ENCODE measurements around the gene GAP43. TPM values are rescaled to one million over a fixed set of nuclear protein-coding genes. Genes with fewer than 3 reads are reported as not detected.

Gene GAP43
- total RNA-seq, 1 donor from 2014 or later: 17.4 TPM

DNA sequence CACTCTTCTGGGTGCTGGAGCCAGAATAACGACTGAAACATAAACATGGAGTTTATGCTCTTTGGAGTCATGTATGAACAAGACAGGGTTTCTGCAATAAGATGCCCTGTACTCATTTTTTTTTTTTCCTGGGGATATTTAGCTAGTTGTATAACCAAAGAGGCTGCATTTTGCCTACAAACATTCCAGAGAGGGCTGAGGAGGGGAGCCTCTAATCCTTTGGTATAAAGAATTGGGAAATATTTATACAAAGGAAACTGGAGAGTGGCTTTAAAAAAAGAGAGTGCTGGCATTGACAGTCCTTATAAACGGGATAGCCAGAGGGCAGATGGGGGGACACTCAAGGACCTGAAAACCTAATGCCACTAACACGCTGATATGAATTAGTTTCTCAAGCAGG, 32.4 kb upstream of the GAP43 start:
- Histone ChIP-seq H3K79me2 (ENCODE audit: insufficient read depth, low read length) (no peaks in the 10 kb centered on the region), H3K36me3 (ENCODE audit: insufficient read depth, low read length) (no peaks in the 10 kb centered on the region), H3K27me3 (ENCODE audit: insufficient read depth, low read length) (no peaks in the 10 kb centered on the region), H3K9me3 (ENCODE audit: insufficient read depth, low read depth, low read length) (no peaks in the 10 kb centered on the region), H3K27ac (ENCODE audit: low read depth, low read length) (no peak overlapping the region), H3K9ac (ENCODE audit: low read length) (no peak overlapping the region), H3K4me3 (ENCODE audit: insufficient read depth, low read depth, low read length) (no peak overlapping the region), H3K4me1 (ENCODE audit: insufficient read depth, low read length) (no peaks in the 10 kb centered on the region), H4K20me1 (ENCODE audit: insufficient read depth, low read length) (no peaks in the 10 kb centered on the region), H3K4me2 (ENCODE audit: low read length) (no peak overlapping the region), H2AFZ (ENCODE audit: low read depth, low read length) (no peak overlapping the region)
- Mint-ChIP-seq H3K27me3 (ENCODE audit: low read depth, unreplicated experiment) (peaks cover 11% of the 10 kb centered on the region), H3K4me3 (ENCODE audit: unreplicated experiment) (no peak overlapping the region), H3K9me3 (ENCODE audit: unreplicated experiment) (peaks cover 13% of the 10 kb centered on the region), H3K4me1 (ENCODE audit: low read depth, unreplicated experiment) (peaks cover 2% of the 10 kb centered on the region), H3K27ac (ENCODE audit: unreplicated experiment) (no peak overlapping the region), H3K36me3 (ENCODE audit: low read depth, unreplicated experiment) (peaks cover 2% of the 10 kb centered on the region)
- no peak for FAIRE-seq
- TF ChIP-seq, protein P1, sequence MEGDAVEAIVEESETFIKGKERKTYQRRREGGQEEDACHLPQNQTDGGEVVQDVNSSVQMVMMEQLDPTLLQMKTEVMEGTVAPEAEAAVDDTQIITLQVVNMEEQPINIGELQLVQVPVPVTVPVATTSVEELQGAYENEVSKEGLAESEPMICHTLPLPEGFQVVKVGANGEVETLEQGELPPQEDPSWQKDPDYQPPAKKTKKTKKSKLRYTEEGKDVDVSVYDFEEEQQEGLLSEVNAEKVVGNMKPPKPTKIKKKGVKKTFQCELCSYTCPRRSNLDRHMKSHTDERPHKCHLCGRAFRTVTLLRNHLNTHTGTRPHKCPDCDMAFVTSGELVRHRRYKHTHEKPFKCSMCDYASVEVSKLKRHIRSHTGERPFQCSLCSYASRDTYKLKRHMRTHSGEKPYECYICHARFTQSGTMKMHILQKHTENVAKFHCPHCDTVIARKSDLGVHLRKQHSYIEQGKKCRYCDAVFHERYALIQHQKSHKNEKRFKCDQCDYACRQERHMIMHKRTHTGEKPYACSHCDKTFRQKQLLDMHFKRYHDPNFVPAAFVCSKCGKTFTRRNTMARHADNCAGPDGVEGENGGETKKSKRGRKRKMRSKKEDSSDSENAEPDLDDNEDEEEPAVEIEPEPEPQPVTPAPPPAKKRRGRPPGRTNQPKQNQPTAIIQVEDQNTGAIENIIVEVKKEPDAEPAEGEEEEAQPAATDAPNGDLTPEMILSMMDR (IDR thresholded peaks at IDR 0.05; ENCODE audit: insufficient read depth, low read depth, low read length): no peak
- no peak for TF ChIP-seq EZH2 (IDR thresholded peaks at IDR 0.05; ENCODE audit: insufficient read depth, low read length)
- no peak for DNase-seq (ENCODE audit: low read depth)

DNA sequence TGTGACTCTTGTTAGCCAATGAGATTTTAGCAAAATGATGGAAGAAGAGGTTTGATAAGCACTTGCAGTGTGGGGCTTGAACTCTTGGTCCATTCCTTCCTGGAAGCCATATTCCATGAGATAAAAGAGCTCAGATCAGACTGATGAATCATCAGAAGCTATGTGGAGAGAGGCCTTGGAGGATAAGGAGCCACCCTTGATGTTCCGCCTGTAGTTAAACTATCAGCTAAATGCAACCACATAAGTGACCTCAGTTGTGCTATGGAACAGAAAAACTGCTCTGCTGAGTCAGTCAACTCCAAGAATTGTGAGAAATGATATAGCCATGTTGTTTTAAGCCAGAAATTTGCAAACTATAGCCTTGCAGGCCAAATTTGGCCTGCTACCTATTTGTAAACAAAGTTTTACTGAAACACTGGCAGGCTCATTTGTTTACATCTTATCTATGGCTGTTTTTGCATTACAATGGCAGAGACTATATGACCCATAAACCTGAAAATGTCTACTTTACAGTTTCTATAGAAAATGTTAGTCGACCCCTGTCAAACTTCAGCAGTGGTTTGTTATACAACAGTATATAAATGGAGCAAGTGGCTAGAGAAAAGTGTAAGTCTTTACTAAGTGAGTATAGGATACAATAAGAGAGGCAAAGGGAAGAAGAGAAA, 27.6 kb upstream of the GAP43 start:
- TF ChIP-seq, protein P1 (IDR thresholded peaks at IDR 0.05; ENCODE audit: insufficient read depth, low read depth, low read length): no peak
- no peak for TF ChIP-seq EZH2 (IDR thresholded peaks at IDR 0.05; ENCODE audit: insufficient read depth, low read length)

DNA sequence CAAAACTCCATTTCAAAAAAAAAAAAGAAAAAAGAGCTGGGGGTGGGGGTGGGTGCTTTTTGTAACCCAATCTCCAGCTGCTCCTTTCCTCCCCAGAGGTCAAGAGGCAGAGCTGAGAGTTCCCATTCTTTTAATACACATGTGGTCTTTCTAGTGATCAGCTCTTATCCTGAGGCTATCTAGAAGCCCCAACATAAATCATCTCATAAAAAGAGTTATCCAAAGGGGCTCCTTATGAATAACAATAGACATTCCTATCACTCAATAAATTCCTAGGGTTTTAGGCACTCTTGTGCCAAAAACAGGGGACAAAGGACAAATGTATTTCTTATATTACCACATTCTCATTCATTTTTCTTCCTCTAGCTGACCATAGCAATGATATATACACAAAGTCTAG, 25.1 kb upstream of the GAP43 start:
- DNase-seq (ENCODE audit: low read depth) (no peak), FAIRE-seq (no peak)
- no peaks in the 10 kb centered on the region for H3K36me3 Mint-ChIP-seq (ENCODE audit: low read depth, unreplicated experiment)
- peaks cover 6% of the 10 kb centered on the region for H3K4me1 Mint-ChIP-seq (ENCODE audit: low read depth, unreplicated experiment)
- Histone ChIP-seq H3K36me3 (ENCODE audit: insufficient read depth, low read length) (no peaks in the 10 kb centered on the region), H2AFZ (ENCODE audit: low read depth, low read length) (no peak overlapping the region), H3K4me2 (ENCODE audit: low read length) (no peak overlapping the region), H3K4me3 (ENCODE audit: insufficient read depth, low read depth, low read length) (no peak overlapping the region), H3K9ac (ENCODE audit: low read length) (no peak overlapping the region), H4K20me1 (ENCODE audit: insufficient read depth, low read length) (no peaks in the 10 kb centered on the region), H3K27me3 (ENCODE audit: insufficient read depth, low read length) (no peaks in the 10 kb centered on the region), H3K27ac (ENCODE audit: low read depth, low read length) (no peak overlapping the region), H3K79me2 (ENCODE audit: insufficient read depth, low read length) (no peaks in the 10 kb centered on the region), H3K9me3 (ENCODE audit: insufficient read depth, low read depth, low read length) (no peaks in the 10 kb centered on the region), H3K4me1 (ENCODE audit: insufficient read depth, low read length) (no peaks in the 10 kb centered on the region)
- TF ChIP-seq, protein P1 (IDR thresholded peaks at IDR 0.05; ENCODE audit: insufficient read depth, low read depth, low read length): no peak
- no peak for TF ChIP-seq EZH2 (IDR thresholded peaks at IDR 0.05; ENCODE audit: insufficient read depth, low read length)
- no peak overlapping the region for H3K4me3 Mint-ChIP-seq (ENCODE audit: unreplicated experiment)
- no peaks in the 10 kb centered on the region for H3K27me3 Mint-ChIP-seq (ENCODE audit: low read depth, unreplicated experiment)
- H3K9me3 Mint-ChIP-seq (ENCODE audit: unreplicated experiment): peaks cover 12% of the 10 kb centered on the region
- H3K27ac Mint-ChIP-seq (ENCODE audit: unreplicated experiment): no peak overlapping the region

More for the DNA sequence above, 27.6 kb upstream of the GAP43 start:
- H3K4me2 ChIP-seq (ENCODE audit: low read length): no peak overlapping the region
- no peak for FAIRE-seq
- H3K36me3 ChIP-seq (ENCODE audit: insufficient read depth, low read length): no peaks in the 10 kb centered on the region
- H3K4me1 Mint-ChIP-seq (ENCODE audit: low read depth, unreplicated experiment): peaks cover 6% of the 10 kb centered on the region
- H3K27ac ChIP-seq (ENCODE audit: low read depth, low read length): no peak overlapping the region
- H4K20me1 ChIP-seq (ENCODE audit: insufficient read depth, low read length): no peaks in the 10 kb centered on the region
- DNase-seq (ENCODE audit: low read depth): peak; percentile 69
- peaks cover 12% of the 10 kb centered on the region for H3K9me3 Mint-ChIP-seq (ENCODE audit: unreplicated experiment)
- H3K27me3 Mint-ChIP-seq (ENCODE audit: low read depth, unreplicated experiment): no peaks in the 10 kb centered on the region
- no peak overlapping the region for H2AFZ ChIP-seq (ENCODE audit: low read depth, low read length)
- H3K27me3 ChIP-seq (ENCODE audit: insufficient read depth, low read length): no peaks in the 10 kb centered on the region
- H3K36me3 Mint-ChIP-seq (ENCODE audit: low read depth, unreplicated experiment): no peaks in the 10 kb centered on the region
- H3K4me3 Mint-ChIP-seq (ENCODE audit: unreplicated experiment): no peak overlapping the region
- H3K9ac ChIP-seq (ENCODE audit: low read length): no peak overlapping the region
- H3K4me1 ChIP-seq (ENCODE audit: insufficient read depth, low read length): no peaks in the 10 kb centered on the region
- no peaks in the 10 kb centered on the region for H3K79me2 ChIP-seq (ENCODE audit: insufficient read depth, low read length)
- H3K4me3 ChIP-seq (ENCODE audit: insufficient read depth, low read depth, low read length): no peak overlapping the region
- H3K9me3 ChIP-seq (ENCODE audit: insufficient read depth, low read depth, low read length): no peaks in the 10 kb centered on the region
- no peak overlapping the region for H3K27ac Mint-ChIP-seq (ENCODE audit: unreplicated experiment)

All from astrocyte (in vitro differentiated cells and primary cell).